NCI-H1092 (cell line): Measurements from ENCODE around the gene ZBTB7C.

Source experiments
- DNase-seq: peaks from one replicate; lab custom pipeline; 2025; lab: John Stamatoyannopoulos, UW

ZBTB7C gene

DNA sequence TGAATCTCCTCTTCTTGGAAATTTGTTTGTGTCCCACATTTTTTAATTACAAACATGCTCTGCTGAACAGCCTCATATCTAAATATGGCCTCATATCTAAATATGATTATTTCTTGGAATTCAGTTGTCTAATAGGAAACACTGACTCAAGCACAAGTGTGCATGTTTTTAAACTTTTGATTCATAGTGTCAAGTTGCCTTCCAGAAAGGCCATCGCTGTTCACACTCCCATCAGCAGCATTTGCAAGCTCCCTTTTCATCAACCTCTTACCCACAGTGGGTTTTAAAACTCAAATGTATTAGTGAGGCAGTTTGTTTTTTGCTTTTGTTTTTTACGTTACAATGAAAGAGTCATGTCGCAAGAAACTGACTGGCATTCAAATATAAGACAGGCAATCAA lies 413.5 kb downstream of the ZBTB7C start:
- no peak for DNase-seq

DNA sequence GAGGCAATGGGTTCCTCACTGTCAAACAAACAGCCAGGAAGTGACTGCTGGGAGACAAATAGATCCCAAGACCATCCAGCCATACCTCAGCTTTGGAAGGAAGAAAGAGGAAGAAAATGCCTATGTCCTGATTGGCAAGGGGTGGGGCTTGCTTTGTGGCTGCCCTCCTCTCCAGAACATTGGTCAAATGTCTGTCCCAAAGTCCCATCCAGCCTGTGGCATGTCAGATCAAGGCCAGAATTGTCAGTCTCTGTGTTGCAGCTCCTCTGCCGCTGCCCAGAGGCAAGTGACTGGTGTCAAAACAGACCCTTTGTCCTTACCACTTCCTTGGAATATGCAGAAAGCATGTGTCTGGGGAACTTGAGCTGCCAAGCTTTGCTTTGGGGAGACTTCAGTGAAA lies 415.8 kb downstream of the ZBTB7C start:
- DNase-seq, result no peak

DNA sequence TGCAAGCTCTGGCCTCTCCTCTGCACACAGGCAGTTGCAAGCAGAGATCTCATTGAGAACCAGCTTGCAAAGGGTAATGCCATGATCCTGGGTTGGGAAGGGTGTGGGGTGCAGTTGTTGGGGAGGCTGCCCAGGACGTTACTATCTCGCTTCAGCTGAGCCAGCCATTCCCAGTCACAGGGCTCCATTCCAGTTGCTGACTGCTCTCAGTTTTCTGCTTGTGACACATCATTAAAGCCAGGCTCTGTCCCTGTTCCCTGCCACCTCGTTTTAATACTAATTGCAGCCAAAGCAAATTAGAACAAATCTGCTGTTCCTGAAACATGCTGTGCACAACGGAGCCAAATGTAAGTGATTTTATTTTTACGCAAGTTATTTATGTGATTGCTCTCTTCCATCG lies 416.2 kb downstream of the ZBTB7C start:
- no peak for DNase-seq

DNA sequence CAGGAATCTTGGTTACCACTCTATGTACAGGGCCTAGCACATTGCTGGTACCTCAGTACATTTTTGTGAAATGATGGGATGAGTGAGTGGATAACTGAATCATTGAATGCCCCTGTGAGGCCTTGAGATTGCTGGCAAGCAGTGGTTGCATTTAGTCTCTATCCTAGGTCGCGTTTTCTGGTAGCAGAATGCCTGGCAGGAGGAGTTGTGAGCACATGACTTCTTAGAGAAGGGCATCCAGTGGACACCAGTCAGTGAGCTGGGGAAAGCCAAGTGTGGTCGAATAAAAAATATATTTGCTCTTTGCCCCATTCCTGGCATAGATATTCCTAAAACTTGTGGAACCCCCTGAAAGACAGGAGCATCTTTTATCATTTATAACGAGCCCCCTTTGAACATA lies 416.9 kb downstream of the ZBTB7C start:
- no peak for DNase-seq

- DNase-seq, result no peak
Observed at GRCh38 chr18:47990981-47991380, 418.2 kb downstream of the ZBTB7C start.

GRCh38 chr18:47987388-47987699 lies 421.8 kb downstream of the ZBTB7C start:
- DNase-seq, result no peak

DNA sequence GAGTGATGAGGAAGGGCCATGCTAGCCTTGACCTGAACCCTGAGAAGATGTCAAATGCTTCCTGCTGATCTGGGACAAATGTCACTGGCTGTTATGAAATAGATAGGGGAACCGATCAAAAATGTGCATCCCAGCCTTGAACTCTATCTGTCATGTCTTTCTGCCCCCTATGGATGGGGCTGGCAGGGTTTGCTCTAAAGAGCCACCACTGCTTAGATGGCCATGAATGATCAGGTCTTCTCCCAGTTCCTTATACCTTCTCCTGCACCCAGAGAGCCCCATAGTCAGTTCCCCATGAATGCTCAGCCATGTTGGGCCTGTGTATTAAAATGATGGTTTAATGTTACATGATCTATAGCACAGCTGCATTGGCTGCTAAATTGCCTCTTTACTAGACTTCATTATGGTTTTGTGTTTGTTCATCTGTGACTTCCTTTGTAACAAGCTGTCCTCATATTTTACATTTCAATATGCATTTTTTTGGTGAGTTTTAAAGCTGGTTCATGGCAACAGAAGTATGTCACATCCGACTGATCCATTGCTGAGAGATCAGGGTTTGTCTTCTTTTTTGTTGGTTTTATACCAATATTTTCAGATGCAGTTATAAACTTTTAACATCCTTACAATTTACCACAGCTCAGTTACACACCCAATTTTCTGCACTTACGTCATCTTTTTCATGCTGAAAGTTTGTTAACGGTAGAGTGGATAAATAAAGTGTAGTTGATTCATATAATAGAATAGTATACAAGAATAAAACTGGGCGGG lies 422.4 kb downstream of the ZBTB7C start:
- no peak for DNase-seq

DNA sequence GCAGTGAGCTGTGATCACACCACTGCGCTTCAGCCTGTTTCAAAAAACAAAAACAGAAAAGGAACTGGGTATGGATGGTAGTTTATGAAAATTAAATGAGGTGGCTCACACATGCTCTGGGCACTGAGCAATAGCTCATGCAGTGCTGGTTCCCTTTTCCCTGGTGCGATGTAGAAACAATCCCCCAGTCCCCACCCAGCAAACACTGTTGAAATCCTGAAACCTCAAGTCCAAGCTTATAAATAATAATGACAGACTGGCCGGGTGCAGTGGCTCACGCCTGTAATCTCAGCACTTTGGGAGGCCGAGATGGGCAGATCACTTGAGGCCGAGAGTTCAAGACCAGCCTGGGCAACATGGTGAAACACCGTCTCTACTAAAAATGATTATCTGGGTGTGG lies 423.3 kb downstream of the ZBTB7C start:
- no peak for DNase-seq

DNA sequence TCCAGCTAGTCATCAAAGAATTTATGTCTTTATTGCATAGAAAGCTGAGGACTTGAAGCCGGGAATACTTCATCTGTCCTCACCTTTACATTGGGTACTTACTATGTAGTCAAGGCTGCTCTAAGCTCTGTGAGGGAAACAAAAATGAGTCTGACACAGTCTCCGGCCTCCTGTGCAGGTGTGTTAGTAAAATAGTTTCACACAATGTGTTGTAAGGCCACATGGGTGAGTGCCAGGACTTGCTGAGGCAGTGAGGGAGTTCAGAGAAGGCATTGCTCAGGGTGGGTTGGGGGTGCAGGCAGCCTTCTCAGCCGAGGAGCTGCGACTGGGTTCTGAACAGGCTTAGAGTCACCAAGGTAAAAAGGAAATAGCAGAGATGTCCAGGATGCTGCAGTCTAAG lies 424.2 kb downstream of the ZBTB7C start:
- no peak for DNase-seq

GRCh38 chr18:47983946-47984345 lies 425.2 kb downstream of the ZBTB7C start:
- no peak for DNase-seq

- no peak for DNase-seq
Observed at GRCh38 chr18:47983055-47983454, 426.1 kb downstream of the ZBTB7C start.

DNA sequence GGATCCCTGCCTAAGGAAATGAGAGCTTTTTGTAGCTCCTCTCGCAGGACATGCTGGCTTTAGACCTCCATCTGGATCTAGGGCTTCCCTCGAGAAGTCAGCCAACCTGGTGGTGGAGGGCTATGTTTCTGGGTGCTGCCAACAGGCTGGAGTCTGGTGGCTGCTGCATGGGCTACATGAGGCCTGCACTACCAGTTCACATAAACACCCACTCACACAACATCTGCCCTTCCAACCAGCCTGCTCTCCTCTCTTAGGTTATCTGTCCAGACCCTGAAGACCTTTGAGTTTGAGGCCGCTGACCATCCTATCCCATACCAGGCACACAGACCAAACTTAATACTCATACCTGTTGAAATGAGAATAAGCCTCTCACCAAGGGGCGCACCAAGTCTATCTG lies 427.4 kb downstream of the ZBTB7C start:
- DNase-seq, result no peak

DNA sequence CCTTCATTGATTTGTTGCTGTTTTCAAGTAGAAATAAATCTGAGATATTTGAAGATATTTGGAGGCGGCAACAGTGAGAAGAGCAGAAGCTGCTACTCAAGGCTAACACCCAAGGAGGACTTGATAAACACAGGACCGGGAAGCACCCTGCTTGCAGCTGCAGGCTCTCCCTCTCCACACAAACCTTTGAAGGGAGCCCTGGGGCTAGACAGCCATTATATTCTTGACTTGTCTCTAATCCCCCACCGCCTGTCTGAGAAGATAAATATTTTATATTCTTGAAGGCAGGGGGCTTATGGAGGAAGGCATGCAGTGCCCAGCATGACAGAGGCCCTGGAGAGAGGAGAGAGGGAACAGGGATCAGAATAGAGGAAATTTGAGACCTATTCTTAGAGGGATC lies 427.9 kb downstream of the ZBTB7C start:
- DNase-seq, result no peak

GRCh38 chr18:47979611-47980200 lies 429.5 kb downstream of the ZBTB7C start:
- no peak for DNase-seq

- DNase-seq, result no peak
Observed at GRCh38 chr18:47978603-47979002, 430.6 kb downstream of the ZBTB7C start.

DNA sequence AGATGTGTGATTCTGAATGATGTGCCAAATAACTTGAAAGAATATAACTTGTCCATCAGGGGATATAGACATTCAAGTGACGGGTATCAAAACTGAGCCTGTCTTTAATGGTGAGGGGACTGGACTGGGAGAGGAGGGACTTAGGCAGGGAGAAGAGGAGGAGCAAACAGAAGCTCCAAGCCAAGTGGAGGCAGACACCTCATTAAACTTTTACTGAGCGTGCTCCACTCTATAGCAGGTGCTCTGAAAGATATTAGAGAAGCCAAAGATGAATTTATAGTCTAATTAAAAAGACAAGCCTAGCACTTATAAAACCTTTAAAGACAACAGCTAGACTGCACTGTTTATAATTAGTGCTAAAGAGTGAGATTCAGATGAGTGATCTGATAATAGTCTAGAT lies 431.0 kb downstream of the ZBTB7C start:
- no peak for DNase-seq
